SK-N-DZ (cell line): ENCODE results near the gene TCF21.
A peak's percentile ranks its signal among the peaks of the same experiment; 100 is the strongest.

Source experiments
- DNase-seq: peaks from one replicate; pipeline ENCODE4 v3.0.0-alpha.2; 2015; ENCODE audit warnings: low spot score

The TCF21 gene

DNA sequence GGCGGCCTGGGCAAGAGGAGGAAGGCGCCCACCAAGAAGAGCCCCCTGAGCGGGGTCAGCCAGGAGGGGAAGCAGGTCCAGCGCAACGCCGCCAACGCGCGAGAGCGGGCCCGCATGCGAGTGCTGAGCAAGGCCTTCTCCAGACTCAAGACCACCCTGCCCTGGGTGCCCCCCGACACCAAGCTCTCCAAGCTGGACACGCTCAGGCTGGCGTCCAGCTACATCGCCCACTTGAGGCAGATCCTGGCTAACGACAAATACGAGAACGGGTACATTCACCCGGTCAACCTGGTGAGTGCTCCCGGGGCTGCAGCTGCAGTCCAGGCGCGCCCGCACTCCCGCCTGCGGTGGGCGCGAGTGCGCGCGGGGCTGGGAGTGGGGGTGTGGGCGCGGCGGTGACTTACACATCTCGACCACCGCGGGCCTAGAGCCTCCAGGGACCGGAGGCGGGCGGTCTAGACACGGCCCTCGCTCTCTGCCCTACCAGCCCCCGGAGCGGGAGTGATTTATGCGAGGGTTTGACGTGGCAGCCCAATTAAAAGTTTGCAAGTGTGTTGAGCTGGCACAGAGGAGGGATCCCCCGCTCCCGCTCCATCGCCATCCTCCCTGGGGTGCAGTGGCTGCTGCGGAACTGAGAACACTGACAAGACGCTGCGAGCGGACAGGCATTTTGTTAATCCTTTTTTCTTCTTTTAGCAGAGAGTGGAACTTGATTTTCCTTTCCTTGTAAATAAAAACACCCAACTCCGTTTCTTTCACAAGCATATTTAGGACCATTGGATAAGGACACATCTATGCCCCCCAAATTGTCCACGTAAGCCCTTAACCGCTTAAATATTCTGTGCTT, 867 bp downstream of the TCF21 start:
- no peak for DNase-seq

DNA sequence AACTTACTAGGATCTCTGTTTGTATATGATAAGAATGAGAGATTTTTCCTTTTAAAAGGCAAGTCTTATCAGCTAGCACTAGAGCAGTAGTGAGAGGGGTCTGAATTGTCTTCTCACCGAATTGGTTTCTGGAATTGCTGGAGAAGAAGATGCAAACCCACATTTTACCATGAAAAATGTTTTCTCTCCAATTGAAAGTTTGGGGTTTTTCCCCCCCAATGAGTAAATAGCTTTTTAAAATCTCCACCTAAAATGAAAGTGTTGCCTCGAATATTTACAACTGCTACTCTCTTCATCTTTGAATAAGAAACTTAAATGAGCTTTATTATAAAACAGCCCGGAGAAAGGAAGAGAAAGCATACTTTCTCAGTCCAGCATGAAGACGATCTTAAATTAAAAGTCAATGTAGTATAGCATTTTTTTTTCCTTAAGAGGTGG, 1.8 kb downstream of the TCF21 start:
- DNase-seq, result no peak

DNA sequence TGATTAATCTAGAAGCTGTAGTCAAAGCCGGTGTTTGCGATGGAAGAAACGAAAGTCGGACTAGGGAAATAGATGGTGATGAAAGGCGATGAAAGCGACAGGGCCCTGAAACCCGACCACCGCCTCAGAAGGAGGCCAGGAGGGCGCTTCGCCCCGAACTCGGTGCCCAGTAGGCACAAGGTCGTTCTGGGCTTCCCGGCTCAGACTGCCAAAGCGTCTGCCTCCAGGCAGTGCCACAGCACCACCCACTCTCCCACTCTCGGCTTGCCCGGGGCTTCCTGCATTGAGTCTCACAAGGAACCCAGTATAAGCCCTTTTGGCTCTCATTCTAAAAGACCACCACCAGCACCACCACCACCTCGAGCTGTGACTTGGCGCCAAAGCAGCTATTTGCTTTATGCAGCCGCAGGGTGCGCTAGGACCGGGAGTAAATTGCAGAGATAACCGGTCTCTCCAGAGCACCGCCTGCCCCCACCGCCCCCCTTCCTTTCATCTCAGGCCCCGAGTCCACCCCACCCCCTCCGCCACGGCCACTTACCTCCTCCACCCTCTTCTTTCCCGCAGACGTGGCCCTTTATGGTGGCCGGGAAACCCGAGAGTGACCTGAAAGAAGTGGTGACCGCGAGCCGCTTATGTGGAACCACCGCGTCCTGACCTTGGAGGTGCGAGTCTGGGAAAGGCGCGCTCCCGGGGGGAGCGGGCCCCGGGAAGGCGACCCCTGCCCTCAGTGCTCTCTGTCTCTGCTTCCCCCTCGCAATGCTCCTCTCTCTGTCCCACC, 2.4 kb downstream of the TCF21 start:
- DNase-seq, result no peak

DNA sequence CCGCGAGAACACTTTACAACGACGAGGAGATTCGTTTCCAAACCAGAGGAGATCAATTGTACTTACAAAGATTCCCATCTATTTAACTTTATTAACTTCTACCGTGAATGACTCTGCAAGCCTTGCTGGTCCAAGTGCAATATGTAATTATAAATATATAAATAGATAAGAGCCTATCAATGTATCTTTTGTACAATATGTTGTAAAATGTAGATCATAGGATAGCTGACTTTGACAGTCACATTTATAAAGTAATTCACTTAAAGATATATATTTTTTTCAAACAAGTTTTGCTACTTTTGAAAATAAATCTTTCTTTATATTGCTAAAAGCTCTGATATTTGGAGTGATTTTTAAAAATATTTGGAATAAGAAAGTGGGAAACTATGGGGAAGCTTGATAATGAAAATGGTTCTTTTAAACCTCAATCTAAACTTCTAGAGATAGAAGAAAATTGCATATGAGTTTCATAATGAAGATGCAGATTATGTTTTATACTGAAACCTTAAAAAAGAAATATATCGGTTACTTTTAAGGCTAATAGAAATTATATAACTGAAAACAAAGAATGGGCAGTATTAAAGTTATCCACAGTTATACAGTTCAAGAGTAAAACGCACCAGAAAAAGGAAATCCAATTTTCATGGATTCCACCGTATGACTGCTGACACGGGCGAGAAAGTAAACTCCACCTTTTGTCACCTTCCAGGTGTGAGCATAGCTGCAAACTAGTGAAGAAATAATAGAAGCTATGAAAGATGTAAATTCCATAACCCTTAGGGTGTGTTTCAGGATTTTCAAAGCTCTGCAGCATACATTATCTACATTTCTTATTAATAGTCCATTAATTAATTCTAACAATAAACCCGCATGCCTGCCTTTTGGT, 3.3 kb downstream of the TCF21 start:
- no peak for DNase-seq

DNA sequence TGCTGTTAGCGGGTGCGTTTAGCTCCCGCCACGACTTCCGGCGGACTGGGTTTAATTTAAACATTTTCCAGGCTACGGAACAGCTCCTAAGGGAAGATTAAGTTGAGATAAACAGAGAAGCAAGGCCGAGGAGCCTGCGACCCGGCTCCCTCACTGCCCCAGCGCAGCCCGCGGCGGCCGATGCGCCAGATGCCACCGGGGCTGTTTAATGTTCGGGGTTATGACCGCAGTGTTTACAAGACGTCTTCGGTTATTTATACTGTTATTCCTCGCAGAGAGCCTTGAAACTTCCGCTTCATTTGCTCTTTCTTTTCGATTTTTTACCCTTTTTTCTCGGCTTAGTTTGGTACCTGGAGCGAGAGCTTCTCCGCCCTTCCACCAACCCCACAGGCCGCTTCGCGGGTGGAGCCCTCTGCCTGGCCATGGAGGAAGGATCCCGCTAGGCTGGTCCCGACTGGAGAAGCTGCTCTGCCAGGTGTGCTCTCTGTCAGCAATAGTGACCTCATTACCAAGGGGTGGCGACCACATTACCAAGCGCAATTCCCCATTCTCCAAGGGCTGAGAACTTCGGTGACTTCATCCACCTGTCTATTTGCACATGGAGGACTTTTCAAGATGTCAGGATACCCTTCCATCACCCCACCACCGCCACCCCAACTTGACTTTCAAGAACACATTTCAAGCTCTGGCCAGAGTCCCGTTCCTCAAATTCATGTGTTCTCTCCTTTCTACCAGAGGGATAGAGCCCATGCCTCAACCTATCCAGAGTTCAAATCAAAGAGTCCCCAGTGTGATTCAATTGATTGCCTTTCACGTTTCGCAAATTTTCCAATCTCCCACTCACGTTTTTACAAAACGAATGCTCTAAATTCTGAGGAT, 4.1 kb downstream of the TCF21 start:
- no peak for DNase-seq

DNA sequence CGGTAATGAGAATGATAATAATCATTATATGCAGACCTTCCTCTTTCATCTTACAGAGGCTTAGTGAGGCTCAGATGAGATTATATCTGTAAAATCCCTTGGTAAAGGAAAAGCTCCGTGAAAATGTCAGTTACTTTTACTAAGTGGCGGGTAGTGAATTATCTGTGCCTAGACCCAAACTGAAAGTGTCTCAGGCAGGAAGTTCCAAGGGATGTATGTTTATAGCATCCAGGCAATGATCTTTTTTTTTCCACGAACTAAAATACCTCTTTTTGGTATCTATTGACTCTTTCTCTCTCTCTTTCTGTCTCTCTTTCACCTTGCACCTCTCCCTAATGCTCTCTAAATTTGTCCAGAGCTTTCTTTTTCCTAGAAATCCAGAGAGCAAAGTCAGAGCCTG, 5.0 kb downstream of the TCF21 start:
- no peak for DNase-seq

DNA sequence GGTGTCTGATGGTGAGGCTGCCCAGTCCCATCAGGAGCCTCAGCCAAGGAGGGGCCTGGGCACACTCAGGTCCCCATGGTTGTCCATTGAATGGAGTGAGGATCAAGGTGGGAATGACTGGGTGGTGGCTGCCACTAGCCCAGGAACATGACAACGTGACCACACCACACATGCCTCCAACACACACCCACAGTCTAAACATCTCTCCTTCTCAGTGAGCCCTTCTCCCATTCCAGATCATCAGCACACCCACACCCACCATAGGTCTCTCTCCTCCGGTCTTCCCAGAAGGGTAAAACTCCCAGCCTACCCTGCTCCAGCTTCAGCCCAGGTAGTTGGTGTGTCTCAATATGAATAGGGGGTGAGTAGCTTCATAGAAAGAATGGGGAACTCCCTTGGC, 5.5 kb downstream of the TCF21 start:
- no peak for DNase-seq

DNA sequence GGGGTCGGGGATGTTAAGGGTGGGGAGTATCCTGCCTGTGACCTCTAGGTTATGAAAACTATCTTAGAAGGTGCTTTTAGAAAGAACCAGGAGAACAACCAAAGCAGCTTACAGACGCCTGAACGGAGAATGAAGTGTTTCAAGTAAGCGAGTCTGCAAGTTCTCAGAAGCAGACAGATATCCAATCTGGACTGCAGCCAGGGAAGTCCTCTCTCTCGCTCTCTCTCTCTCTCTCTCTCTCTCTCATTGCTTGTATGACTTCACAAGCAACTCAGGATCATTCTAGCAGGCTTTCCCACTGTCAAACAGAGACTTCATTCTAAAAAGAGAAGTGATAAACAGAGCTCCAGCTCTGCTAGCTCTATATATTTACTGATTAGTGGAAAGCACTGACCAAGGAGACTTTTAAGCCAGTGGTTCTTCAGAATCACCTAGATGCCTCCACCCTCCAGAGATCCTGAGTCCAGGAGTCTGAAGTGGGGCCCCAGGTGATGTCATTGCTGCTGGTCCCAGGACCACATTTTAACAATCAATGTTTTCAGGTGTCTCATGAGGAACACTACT, 6.0 kb downstream of the TCF21 start:
- DNase-seq, result no peak

DNA sequence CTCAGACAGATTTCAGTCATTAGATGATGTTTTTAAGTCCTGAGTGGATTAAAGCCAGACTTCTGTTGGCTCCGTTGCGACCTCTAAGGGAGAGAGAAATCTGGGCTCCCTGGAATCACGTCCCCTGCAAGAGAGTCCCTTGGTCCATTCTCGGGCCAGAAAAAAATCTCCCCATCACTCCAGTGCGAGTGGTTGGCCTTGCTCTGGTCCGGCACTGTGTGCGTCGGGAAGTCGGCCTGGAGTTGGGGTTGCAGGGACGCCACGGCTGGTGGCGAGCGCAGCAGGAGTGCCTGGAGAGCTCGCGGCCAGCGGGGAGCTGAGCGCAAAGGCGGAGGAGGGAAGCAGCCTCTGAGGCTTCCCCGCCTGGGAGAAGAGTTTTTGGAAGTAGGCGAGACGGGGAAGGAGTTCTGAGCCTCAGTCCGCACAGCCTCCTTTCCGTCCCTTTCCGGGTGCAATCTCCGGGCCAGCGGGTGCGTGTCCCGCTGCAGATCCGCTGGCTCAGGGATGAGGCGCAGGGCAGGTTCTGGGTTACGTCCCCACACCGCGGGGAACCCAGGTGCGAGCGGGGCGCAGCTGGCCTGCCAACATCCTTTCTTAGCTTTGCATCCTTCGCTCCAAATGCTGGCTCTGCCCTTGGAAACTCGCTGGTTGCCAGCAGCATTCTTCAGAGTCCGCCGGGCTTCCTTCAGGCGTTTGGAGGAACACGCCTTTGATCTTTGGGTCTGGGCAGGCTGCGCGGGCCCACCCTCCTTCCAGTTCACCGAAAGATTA, 6.8 kb downstream of the TCF21 start:
- DNase-seq, result no peak

DNA sequence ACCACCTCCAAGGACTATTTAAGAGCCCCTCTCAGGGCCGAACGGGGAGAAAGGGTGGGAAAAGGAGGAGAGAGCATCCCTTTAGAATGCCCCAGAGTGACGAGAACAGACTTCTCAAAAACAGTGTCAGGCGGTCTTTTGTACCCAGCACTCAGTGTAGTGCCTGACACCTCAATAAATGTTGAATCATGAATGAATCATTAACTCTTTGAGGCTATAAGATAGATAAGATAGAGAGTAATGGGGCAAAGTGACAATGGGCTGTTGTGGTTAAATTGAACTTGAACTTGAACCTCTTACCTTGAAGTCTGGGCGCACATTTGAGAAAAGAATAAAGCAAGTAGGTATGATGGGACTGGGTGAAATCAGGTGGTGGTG, 7.4 kb downstream of the TCF21 start:
- DNase-seq, result no peak

DNA sequence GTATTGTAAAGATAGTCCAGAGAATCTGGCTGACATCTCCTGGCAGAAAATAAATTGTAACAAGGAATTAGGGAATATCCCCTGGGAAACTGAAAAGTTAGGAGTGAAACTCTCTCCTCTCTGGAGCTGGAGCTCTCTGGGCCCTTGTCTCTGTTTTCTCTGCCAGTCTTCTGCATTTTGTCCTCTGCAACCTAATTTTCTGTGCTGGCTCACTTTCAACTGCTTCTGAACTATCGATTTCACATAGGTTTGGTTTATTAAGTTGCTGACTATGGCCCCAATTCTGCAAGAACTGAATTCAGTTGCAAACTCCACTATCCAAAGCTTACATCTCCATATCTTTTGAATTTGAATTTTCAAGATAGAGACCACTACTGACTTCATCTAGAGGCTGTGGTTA, 9.3 kb downstream of the TCF21 start:
- no peak for DNase-seq

DNA sequence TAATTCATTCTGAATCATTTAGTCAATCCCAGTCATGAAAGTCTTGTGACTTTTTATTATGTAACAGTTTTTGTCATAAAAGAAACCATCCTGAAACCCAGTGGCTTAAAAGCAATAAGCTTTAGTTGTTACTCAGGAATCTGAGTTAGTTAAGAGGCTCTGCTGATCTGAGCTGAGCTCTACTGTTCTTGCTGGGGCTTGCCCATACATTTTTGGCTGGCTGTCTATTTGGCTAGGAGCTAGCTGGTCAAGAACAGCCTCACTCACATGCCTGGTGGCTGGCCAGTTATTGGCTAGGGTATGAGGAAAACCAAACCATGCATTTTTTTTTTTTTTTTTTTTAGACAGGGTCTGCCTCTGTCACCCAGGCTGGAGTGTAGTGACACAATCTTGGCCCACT, 10.6 kb downstream of the TCF21 start:
- DNase-seq, result no peak

DNA sequence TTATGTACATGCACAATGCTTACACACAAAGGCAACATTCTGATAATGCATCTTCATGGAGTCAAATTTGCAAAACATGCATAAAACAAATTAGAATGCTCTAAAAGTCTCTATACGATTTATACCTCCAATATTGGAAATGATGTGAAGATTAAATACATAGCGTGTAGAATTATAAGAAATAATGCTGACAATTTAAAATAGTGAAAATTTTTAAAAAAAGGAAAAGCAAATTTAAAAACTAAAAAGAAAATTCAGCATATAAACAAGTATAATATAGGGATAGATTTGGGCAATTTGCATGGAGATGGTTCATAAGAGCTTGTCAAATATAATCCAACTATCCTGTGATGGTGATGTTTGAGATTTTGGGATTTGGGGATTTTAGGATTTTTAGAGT, 14.9 kb downstream of the TCF21 start:
- DNase-seq, result no peak

DNA sequence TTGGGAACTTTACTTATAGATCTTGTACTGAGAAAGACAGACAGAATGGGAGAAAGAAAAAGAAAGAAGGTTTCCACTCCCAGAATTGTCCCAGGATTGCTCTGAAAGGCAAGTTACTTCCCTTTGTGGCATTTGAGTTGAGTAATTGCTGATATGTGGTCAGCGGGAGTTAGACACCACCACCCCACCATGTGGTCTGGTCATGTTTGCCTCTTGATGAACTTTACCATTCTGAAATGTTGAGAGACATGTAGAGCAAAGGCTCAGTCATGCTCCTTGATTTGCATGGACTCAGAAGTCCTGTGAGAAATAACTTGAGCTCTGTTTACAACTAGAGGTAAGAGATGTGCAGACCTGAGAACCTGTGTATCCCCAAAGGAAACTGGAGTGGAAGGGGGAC, 17.1 kb downstream of the TCF21 start:
- DNase-seq, result no peak

DNA sequence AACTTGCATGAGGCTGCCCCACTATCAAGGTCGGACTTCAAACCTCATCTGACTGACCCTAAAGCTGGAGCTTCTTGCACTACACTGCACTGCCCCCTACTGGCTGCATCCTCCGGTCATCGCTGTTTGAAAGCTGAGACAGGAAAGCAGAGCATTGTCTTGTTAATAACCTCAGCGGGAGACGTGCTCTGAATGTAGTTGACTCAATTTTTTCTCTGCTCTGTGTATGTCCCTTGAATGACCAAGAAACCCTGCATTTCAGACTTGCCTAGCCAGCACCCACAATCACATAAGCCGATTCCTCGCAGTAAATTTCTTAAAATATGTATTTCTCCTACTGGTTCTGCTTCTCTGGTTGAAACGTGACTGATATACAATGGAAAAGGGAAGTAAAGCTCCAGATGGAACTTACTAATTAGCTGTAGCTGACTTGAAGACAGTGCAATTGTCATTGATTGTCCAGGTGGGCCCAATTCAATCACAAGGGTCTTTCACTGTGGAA, 27.8 kb downstream of the TCF21 start:
- DNase-seq, result peak; percentile 70

DNA sequence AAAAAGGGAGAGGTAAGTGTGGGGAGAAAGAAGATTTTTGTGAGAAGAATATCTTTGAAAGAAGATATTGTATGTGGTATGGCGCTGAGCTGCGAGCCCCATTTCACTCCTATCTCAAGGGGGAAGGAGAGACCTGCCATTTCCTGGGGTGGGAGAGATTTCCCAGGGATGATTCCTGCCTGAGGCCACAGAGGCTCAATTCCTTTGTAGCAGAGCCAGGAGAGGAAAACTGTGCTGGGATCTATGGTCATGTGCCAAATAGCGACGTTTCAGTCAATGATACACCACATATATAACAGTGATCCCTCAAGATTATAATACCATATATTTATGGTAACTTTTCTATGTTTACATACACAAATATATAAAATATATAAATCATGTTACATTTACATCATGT, 28.9 kb downstream of the TCF21 start:
- no peak for DNase-seq

DNA sequence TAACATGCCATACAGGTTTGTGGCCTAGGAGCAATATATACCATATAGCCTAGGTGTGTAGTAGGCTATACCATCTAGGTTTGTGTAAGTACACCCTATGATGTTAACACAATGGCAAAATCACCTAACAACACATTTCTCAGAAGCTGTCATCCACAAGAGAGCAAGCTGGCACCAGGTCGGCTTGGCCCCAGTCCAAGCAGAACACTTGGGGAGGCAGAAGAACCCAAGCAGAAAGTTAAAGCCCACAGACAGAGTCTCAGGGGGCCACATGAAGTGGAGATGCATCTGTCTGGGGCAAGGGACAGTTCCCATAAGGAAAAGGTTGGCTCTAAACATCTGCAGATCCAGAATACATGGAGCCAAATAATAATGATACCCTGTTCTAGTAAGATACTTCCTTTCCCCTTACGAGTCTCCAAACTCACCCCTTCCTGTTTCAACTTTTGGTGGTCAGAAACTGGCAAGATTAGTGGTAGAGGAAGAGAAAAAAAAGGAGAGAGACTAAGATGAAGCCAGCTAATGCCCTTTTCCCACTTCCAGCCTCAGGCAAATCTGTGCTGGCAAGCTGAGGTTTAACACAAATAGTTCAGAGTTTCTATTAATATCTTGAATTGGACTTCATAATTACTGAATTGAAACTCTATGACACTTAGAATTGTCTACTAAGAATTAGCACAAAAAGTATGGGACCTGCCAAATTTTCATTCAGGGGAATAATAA, 29.5 kb downstream of the TCF21 start:
- DNase-seq, result no peak

DNA sequence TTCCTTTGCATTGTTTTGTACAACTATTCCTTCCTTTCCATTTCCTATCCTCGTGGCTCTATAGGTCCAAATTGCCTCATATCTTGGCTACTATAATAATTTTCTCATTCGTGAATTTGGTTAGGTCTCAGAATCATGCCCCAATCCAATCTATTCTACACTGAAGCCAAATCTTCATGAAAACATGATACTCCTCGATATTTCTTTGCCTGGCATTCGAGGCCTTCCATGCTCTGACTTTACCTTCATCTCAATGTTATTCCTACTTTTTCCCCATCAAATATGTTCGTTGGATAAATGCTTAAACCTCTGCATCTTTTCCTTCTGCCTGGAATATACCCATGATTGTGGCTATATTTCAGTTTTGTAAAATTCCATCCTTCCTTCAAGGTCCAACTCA, 30.4 kb downstream of the TCF21 start:
- DNase-seq, result no peak

DNA sequence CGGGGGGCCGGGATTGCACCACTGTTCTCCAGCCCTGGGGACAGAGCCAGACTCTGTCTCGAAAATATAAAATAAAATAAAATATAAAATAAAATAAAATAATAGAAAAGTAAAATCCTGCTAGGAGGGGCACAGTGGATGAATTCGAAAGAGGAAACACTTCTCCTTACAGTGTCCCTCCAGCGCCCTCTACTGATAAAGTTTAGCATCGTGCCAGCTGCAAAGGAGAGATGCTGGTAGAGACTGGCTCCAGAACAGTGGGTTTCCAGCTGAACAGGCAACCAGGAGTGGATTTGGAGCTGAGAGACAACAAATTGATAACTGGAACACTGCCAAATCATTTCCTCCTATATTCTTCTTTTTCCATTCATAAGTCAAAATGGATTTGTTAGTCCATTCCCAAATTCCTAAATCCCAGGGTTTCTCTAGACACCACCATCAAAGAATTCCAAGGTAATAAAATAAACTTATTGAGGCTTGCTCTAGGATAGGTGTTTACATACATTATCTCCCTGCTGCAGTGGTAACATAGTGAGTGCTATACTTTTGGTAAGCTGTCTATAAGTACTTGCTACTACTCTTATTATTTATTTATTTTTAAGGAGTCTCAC, 32.4 kb downstream of the TCF21 start:
- peak; percentile 71 for DNase-seq
